Measurements from ENCODE around the gene GABRR2. TPM values are rescaled to one million over a fixed set of nuclear protein-coding genes. Genes with fewer than 3 reads are reported as not detected.
A peak's percentile ranks its signal among the peaks of the same experiment; 100 is the strongest.

The GABRR2 gene
- total and polyA plus RNA-seq, 10 of the 15 experiments (the other 5 are each of a cell fraction or from before 2014, with no cell fraction given): 0.16 to 0.72 (median 0.32) TPM; not detected in 2

GRCh38 chr6:89352278-89353117 lies 37.4 kb upstream of the GABRR2 start, which contains the start of gene UBE2J1 (continued):
- TF ChIP-seq MLLT1 (IDR thresholded peaks at IDR 0.05) (no peak), PAX5 (IDR thresholded peaks at IDR 0.05; ENCODE audit: borderline replicate concordance, low read depth, low read length) (no peak), YY1 (IDR thresholded peaks at IDR 0.05; ENCODE audit: low read depth, low read length) (peak; percentile 73), NR2C1 (IDR thresholded peaks at IDR 0.05) (no peak; the same call in none of the 2 replicates), RCOR1 (conservative IDR thresholded peaks at IDR 0.05; ENCODE audit: low read depth, low read length) (no peak), SMAD1 (IDR thresholded peaks at IDR 0.05; ENCODE audit: low read depth, partially characterized antibody) (no peak), KAT2A (conservative IDR thresholded peaks at IDR 0.05; ENCODE audit: control insufficient read depth, low read depth, low read length) (no peak), TCF7 (IDR thresholded peaks at IDR 0.05; ENCODE audit: borderline replicate concordance) (no peak), ZNF207 (IDR thresholded peaks at IDR 0.05; ENCODE audit: borderline replicate concordance) (no peak), SKIL (IDR thresholded peaks at IDR 0.05; ENCODE audit: low read depth, poor library complexity, severe bottlenecking) (no peak), ZBTB11 (CRISPR knock-in tag; IDR thresholded peaks at IDR 0.05) (no peak), SIX5 (IDR thresholded peaks at IDR 0.05; ENCODE audit: low read depth, low read length, severe bottlenecking) (no peak), E2F8 (IDR thresholded peaks at IDR 0.05; ENCODE audit: low read depth, partially characterized antibody) (no peak), USF2 (IDR thresholded peaks at IDR 0.05; ENCODE audit: borderline replicate concordance, low read depth, low read length) (no peak), LARP7 (IDR thresholded peaks at IDR 0.05) (peak; percentile 95), BRCA1 (IDR thresholded peaks at IDR 0.05; ENCODE audit: low read depth, low read length) (no peak), E2F4 (IDR thresholded peaks at IDR 0.05; ENCODE audit: low read depth, low read length) (no peak)
